HEK293T (cell line): Measurements from ENCODE around the gene PRKAB1.

Source experiments
- BHLHE40 ChIP-seq: fragments of 450-650 bp; IDR thresholded peaks from 2 replicates; pipeline ENCODE4 v1.6.1; 2016; ENCODE audit warnings: mild to moderate bottlenecking, moderate library complexity, borderline replicate concordance
- ELF4 ChIP-seq: fragments of 450-650 bp; IDR thresholded peaks from 2 replicates; pipeline ENCODE4 v1.6.1; 2017; ENCODE audit warnings: antibody characterized with exemption
- FOXA1 ChIP-seq: fragments of 450-650 bp; IDR thresholded peaks from 2 replicates; pipeline ENCODE4 v1.6.1; 2016; ENCODE audit warnings: mild to moderate bottlenecking
- FOXM1 ChIP-seq: fragments of 450-650 bp; IDR thresholded peaks from 2 replicates; pipeline ENCODE4 v1.6.1; 2017; ENCODE audit warnings: mild to moderate bottlenecking, borderline replicate concordance
- L3MBTL2 ChIP-seq: fragments of 450-650 bp; conservative IDR thresholded peaks from 2 replicates; pipeline ENCODE4 v1.6.1; 2016; ENCODE audit warnings: mild to moderate bottlenecking
- NFRKB ChIP-seq: fragments of 450-650 bp; IDR thresholded peaks from 2 replicates; pipeline ENCODE4 v1.6.1; 2016; ENCODE audit warnings: mild to moderate bottlenecking, moderate library complexity
- PKNOX1 ChIP-seq: fragments of 450-650 bp; IDR thresholded peaks from 2 replicates; pipeline ENCODE4 v1.6.1; 2016
- SP1 ChIP-seq: fragments of 450-650 bp; IDR thresholded peaks from 2 replicates; pipeline ENCODE4 v1.6.1; 2017
- SUZ12 ChIP-seq: fragments of 450-650 bp; IDR thresholded peaks from 2 replicates; pipeline ENCODE4 v1.6.1; 2016; ENCODE audit warnings: mild to moderate bottlenecking

GRCh38 chr12:119718141-119718540, 50.2 kb downstream of the PRKAB1 start:
- TF ChIP-seq PKNOX1, result no peak
- no peak for TF ChIP-seq FOXM1
- no peak for TF ChIP-seq FOXA1
- no peak for TF ChIP-seq ELF4
- TF ChIP-seq BHLHE40, result no peak
- no peak for TF ChIP-seq SP1
- no peak for TF ChIP-seq L3MBTL2
- TF ChIP-seq SUZ12, result no peak
- TF ChIP-seq NFRKB, result no peak
